ENCODE measurements around the gene GANAB.

DNA sequence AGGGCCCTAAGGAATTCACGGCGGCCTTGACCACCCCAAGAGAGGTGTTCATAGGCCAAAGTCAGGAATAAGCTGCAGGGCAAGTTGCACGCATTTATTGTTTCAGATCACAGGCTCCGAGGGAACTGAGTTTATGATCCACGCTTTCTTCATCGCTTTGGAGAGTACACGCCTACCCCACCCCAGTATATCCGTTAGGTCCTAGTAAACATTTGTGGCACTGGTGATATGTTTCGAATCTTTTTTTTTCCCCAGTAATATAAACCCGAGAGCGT, 805 bp downstream of the GANAB start:
- TF ChIP-seq POLR2A (IDR thresholded peaks at IDR 0.05; ENCODE audit: extremely low read depth, insufficient read length) (no peak), MYC (IDR thresholded peaks at IDR 0.05; ENCODE audit: low read depth, low read length) (no peak)
- TF ChIP-seq, protein P1, sequence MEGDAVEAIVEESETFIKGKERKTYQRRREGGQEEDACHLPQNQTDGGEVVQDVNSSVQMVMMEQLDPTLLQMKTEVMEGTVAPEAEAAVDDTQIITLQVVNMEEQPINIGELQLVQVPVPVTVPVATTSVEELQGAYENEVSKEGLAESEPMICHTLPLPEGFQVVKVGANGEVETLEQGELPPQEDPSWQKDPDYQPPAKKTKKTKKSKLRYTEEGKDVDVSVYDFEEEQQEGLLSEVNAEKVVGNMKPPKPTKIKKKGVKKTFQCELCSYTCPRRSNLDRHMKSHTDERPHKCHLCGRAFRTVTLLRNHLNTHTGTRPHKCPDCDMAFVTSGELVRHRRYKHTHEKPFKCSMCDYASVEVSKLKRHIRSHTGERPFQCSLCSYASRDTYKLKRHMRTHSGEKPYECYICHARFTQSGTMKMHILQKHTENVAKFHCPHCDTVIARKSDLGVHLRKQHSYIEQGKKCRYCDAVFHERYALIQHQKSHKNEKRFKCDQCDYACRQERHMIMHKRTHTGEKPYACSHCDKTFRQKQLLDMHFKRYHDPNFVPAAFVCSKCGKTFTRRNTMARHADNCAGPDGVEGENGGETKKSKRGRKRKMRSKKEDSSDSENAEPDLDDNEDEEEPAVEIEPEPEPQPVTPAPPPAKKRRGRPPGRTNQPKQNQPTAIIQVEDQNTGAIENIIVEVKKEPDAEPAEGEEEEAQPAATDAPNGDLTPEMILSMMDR (IDR thresholded peaks at IDR 0.05; ENCODE audit: low read depth, low read length) = no peak
- TF ChIP-seq, protein P2, sequence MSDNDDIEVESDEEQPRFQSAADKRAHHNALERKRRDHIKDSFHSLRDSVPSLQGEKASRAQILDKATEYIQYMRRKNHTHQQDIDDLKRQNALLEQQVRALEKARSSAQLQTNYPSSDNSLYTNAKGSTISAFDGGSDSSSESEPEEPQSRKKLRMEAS (IDR thresholded peaks at IDR 0.05; ENCODE audit: low read depth, low read length) = 0 out of 2 replicates have a peak, but pooled peaks have one; percentile 5
